ENCODE measurements around the gene HDGFL2.

The HDGFL2 gene

GRCh38 chr19:4434391-4434790 lies 37.7 kb upstream of the HDGFL2 start:
- peaks cover 83% of the 10 kb centered on the region for H3K36me3 Mint-ChIP-seq (ENCODE audit: low read depth)
- H3K4me1 Mint-ChIP-seq, result no peaks in the 10 kb centered on the region
- no peak overlapping the region for H3K27ac Mint-ChIP-seq
- TF ChIP-seq CTCF (IDR thresholded peaks at IDR 0.05), result no peak
- no peaks in the 10 kb centered on the region for H3K27me3 Mint-ChIP-seq (ENCODE audit: low read depth, poor library complexity)
- no peaks in the 10 kb centered on the region for H3K9me3 Mint-ChIP-seq
- DNase-seq, result no peak
- no peak overlapping the region for H3K4me3 Mint-ChIP-seq

GRCh38 chr19:4436231-4436630 lies 35.9 kb upstream of the HDGFL2 start:
- Mint-ChIP-seq H3K27me3 (ENCODE audit: low read depth, poor library complexity) (no peaks in the 10 kb centered on the region), H3K27ac (no peak overlapping the region), H3K9me3 (no peaks in the 10 kb centered on the region), H3K4me1 (no peaks in the 10 kb centered on the region), H3K4me3 (no peak overlapping the region), H3K36me3 (ENCODE audit: low read depth) (peaks cover 81% of the 10 kb centered on the region)
- no peak for TF ChIP-seq CTCF (IDR thresholded peaks at IDR 0.05)
- no peak for DNase-seq

GRCh38 chr19:4437103-4437502 lies 35.0 kb upstream of the HDGFL2 start:
- H3K36me3 Mint-ChIP-seq (ENCODE audit: low read depth), result peaks cover 73% of the 10 kb centered on the region
- DNase-seq, result no peak
- no peaks in the 10 kb centered on the region for H3K27me3 Mint-ChIP-seq (ENCODE audit: low read depth, poor library complexity)
- TF ChIP-seq CTCF (IDR thresholded peaks at IDR 0.05), result no peak
- no peaks in the 10 kb centered on the region for H3K9me3 Mint-ChIP-seq
- peaks cover 3% of the 10 kb centered on the region for H3K4me1 Mint-ChIP-seq
- H3K4me3 Mint-ChIP-seq, result no peak overlapping the region
- H3K27ac Mint-ChIP-seq, result no peak overlapping the region

GRCh38 chr19:4439243-4439642 lies 32.9 kb upstream of the HDGFL2 start:
- no peak for DNase-seq
- peak overlapping the region; percentile 93 for H3K27ac Mint-ChIP-seq
- H3K4me1 Mint-ChIP-seq, result peaks cover 18% of the 10 kb centered on the region
- TF ChIP-seq CTCF (IDR thresholded peaks at IDR 0.05), result no peak
- no peak overlapping the region for H3K4me3 Mint-ChIP-seq
- H3K27me3 Mint-ChIP-seq (ENCODE audit: low read depth, poor library complexity), result no peaks in the 10 kb centered on the region
- H3K36me3 Mint-ChIP-seq (ENCODE audit: low read depth), result peaks cover 51% of the 10 kb centered on the region
- no peaks in the 10 kb centered on the region for H3K9me3 Mint-ChIP-seq

GRCh38 chr19:4441994-4442818 lies 29.9 kb upstream of the HDGFL2 start:
- Mint-ChIP-seq H3K27ac (peak overlapping the region; percentile 93), H3K4me3 (no peak overlapping the region), H3K4me1 (peaks cover 38% of the 10 kb centered on the region), H3K27me3 (ENCODE audit: low read depth, poor library complexity) (no peaks in the 10 kb centered on the region), H3K36me3 (ENCODE audit: low read depth) (peaks cover 30% of the 10 kb centered on the region), H3K9me3 (no peaks in the 10 kb centered on the region)
- TF ChIP-seq CTCF (IDR thresholded peaks at IDR 0.05), result no peak
- DNase-seq, result no peak

DNA sequence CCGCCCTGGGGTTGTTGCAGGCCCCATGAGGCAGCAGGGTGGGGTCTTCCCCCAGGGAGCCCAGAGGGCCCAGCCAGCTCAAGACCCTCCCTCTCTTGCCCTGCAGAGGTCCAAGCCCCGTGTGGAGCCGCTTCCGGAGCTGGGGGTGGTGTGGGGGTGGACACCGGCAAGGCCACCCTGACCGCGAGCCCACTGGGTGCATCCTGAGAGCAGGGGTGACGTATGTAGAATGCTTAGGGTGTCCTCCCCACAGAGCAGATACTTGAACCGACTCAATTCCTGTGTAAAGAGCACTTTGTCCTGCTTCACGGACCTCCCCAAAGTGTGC lies 29.3 kb upstream of the HDGFL2 start:
- no peak for DNase-seq
- Mint-ChIP-seq H3K36me3 (ENCODE audit: low read depth) (peaks cover 30% of the 10 kb centered on the region), H3K27ac (peak overlapping the region; percentile 91), H3K27me3 (ENCODE audit: low read depth, poor library complexity) (no peaks in the 10 kb centered on the region), H3K4me1 (peaks cover 38% of the 10 kb centered on the region), H3K4me3 (no peak overlapping the region), H3K9me3 (no peaks in the 10 kb centered on the region)
- TF ChIP-seq CTCF (IDR thresholded peaks at IDR 0.05), result no peak
